Vagina (tissue), 2 donors: ENCODE measurements around the gene TJP3. TPM values are rescaled to one million over a fixed set of nuclear protein-coding genes. Genes with fewer than 3 reads are reported as not detected.

Experiments used
- DNase-seq, 2 donors: peaks; one replicate each; pipeline ENCODE4 v3.0.0-alpha.2; 2017; ENCODE audit errors: extremely low spot score in 2 of 2
- H3K27ac ChIP-seq: fragments of 200-600 bp; sonication (generic); one replicate; pipeline ENCODE4 v1.5.1; 2019
- H3K27me3 ChIP-seq: fragments of 200-600 bp; sonication (generic); one replicate; pipeline ENCODE4 v1.5.1; 2019
- H3K36me3 ChIP-seq, 2 donors: fragments of 200-600 bp; sonication (generic); one replicate each; pipeline ENCODE4 v1.5.1; 2017 to 2019
- H3K4me1 ChIP-seq: fragments of 200-600 bp; sonication (generic); one replicate; pipeline ENCODE4 v1.5.1; 2019
- H3K4me3 ChIP-seq, 2 donors: fragments of 200-600 bp; sonication (generic); 1 replicate in 1 of 2; 2 replicates in 1 of 2; pipeline ENCODE4 v1.5.1; 2016 to 2019
- H3K9me3 ChIP-seq: fragments of 200-600 bp; sonication (generic); one replicate; pipeline ENCODE4 v1.5.1; 2019
- CTCF ChIP-seq, 3 experiments: fragments of 450-650 bp in 2 of 3; fragments of 200-600 bp in 1 of 3; sonication (generic) in 1 of 3; IDR thresholded peaks; one replicate each; pipeline ENCODE4 v1.5.1; 2017 to 2019; ENCODE audit warnings: antibody characterized with exemption in 3 of 3, mild to moderate bottlenecking in 2 of 3, moderate library complexity in 2 of 3
- POLR2A ChIP-seq, 2 donors: fragments of 450-650 bp; IDR thresholded peaks; one replicate each; pipeline ENCODE4 v1.6.1; 2017; ENCODE audit warnings: antibody characterized with exemption in 2 of 2, mild to moderate bottlenecking in 2 of 2, moderate library complexity in 2 of 2
- POLR2AphosphoS5 ChIP-seq, 2 donors: sonication (generic); formaldehyde crosslinking; IDR thresholded peaks; one replicate each; pipeline ENCODE4 v1.9.0; 2017; ENCODE audit warnings: antibody characterized with exemption in 2 of 2, mild to moderate bottlenecking in 2 of 2, low read depth in 1 of 2; ENCODE audit not compliant: insufficient read depth in 1 of 2
- intact Hi-C: fragments of 100-400 bp; cut with DNase I; formaldehyde crosslinking; loops from one replicate; pipeline ENCODE4 v1.15.1; 2023
- total RNA-seq: library from RNA; depleted of rRNA; stranded (reverse); fragments of >200 nt; gene quantifications from one replicate; pipeline ENCODE4 v1.2.3, GENCODE V29; 2016

The TJP3 gene
- total RNA-seq, 1 donor from 2014 or later: 17.7 TPM

DNA sequence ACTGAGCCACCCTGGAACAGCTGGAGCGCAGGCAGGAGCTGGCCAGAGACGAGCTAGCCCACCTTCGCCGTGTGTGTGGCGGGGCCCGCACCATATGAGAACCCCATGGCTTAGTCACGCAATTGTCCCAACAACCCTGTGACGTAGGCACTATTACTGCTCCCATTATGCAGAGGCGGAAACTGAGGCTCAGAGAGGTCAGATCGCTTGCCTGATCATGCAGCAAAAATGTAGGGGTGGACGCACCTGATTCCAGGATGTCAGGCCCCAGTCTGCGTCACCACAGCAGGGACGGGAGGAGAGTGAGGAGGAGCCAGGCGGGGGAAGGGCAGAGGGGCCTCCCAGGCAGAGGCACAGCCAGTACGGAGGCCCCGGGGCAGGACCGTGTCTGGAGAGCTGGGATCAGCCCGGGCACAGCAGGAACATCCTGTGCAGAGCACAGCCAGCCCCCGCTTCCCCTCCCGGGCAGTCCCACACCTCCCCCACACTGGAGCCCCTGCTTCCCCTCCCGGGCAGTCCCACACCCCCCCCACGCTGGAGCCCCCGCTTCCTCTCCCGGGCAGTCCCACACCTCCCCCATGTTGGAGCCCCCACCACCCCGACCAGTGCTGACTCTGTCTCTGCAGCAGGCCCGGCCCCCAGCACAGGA lies 24.7 kb upstream of the TJP3 start:
- Histone ChIP-seq H3K4me1 (peaks cover 38% of the 10 kb centered on the region), H3K27ac (peak overlapping the region; percentile 28), H3K4me3 (no peak overlapping the region), H3K36me3 (peaks cover 0 to 10% of the 10 kb centered on the region in 2 donors), H3K9me3 (no peaks in the 10 kb centered on the region), H3K27me3 (no peaks in the 10 kb centered on the region)
- no peak for DNase-seq
- peak in 1 of 2 donors; percentile 68 for TF ChIP-seq POLR2AphosphoS5 (IDR thresholded peaks at IDR 0.05; ENCODE audit: insufficient read depth in 1 of 2, low read depth in 1 of 2)
- TF ChIP-seq POLR2A (IDR thresholded peaks at IDR 0.05): no peak
- intact Hi-C loops: no loop called here

DNA sequence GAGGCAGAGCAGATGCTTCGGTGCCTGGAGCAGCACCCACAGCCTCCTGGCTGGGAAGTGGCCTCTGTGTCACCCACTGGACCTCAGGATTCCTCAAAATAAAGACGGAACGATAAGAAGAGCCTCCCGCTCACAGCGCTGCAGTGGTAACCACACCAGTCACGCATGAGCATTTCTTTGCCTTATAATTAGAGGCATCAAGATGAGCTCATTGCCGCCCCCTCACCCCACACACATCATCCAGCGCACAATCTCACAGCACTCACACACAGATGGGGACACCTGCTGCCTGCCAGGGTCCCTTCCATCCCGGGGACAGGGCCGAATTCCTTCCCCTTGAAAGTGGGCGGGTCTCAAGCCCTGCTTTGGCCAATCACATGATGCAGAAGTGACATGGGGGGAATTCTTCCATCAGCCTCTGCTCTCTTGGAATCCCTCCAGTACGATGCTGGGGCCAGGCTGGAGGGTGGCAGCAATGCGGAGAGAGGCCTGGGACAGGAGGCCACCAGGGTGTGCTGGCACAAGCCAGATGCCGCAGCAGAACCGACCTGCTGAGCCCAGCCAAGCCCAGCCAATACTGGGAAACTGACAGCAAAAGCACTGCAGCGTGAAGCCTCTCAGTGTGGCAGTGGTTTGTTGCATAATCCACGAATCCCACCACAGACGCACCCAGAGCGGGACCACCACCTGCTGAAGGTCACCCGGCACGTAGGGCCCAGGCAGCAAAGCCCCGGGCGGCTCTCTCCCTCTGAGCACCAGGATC lies 23.9 kb upstream of the TJP3 start:
- peak overlapping the region; percentile 28 for H3K27ac ChIP-seq
- TF ChIP-seq POLR2AphosphoS5 (IDR thresholded peaks at IDR 0.05; ENCODE audit: insufficient read depth in 1 of 2, low read depth in 1 of 2) (no peak), CTCF (IDR thresholded peaks at IDR 0.05) (no peak), POLR2A (IDR thresholded peaks at IDR 0.05) (no peak)
- DNase-seq: no peak
- intact Hi-C loops: no loop called here
- peaks cover 0 to 10% of the 10 kb centered on the region in 2 donors for H3K36me3 ChIP-seq
- no peaks in the 10 kb centered on the region for H3K9me3 ChIP-seq
- H3K4me1 ChIP-seq: peaks cover 45% of the 10 kb centered on the region
- no peak overlapping the region for H3K4me3 ChIP-seq
- no peaks in the 10 kb centered on the region for H3K27me3 ChIP-seq

- Histone ChIP-seq H3K9me3 (no peaks in the 10 kb centered on the region), H3K4me3 (no peak overlapping the region), H3K27ac (no peak overlapping the region), H3K4me1 (peaks cover 45% of the 10 kb centered on the region), H3K36me3 (peaks cover 0 to 10% of the 10 kb centered on the region in 2 donors), H3K27me3 (no peaks in the 10 kb centered on the region)
- DNase-seq: no peak
- no peak for TF ChIP-seq POLR2AphosphoS5 (IDR thresholded peaks at IDR 0.05; ENCODE audit: insufficient read depth in 1 of 2, low read depth in 1 of 2)
- intact Hi-C loops: no loop called here
Observed at GRCh38 chr19:3684817-3685410, 23.3 kb upstream of the TJP3 start.

GRCh38 chr19:3687393-3687773 lies 20.8 kb upstream of the TJP3 start:
- no peaks in the 10 kb centered on the region for H3K27me3 ChIP-seq
- DNase-seq: no peak
- no peak overlapping the region for H3K27ac ChIP-seq
- H3K4me3 ChIP-seq: peak overlapping the region in 1 of 2 donors; percentile 24
- H3K36me3 ChIP-seq: peaks cover 0 to 10% of the 10 kb centered on the region in 2 donors
- intact Hi-C loops: no loop called here
- peaks cover 48% of the 10 kb centered on the region for H3K4me1 ChIP-seq
- H3K9me3 ChIP-seq: no peaks in the 10 kb centered on the region
- no peak for TF ChIP-seq POLR2AphosphoS5 (IDR thresholded peaks at IDR 0.05; ENCODE audit: insufficient read depth in 1 of 2, low read depth in 1 of 2)
- no peak for TF ChIP-seq POLR2A (IDR thresholded peaks at IDR 0.05)
- no peak for TF ChIP-seq CTCF (IDR thresholded peaks at IDR 0.05)

DNA sequence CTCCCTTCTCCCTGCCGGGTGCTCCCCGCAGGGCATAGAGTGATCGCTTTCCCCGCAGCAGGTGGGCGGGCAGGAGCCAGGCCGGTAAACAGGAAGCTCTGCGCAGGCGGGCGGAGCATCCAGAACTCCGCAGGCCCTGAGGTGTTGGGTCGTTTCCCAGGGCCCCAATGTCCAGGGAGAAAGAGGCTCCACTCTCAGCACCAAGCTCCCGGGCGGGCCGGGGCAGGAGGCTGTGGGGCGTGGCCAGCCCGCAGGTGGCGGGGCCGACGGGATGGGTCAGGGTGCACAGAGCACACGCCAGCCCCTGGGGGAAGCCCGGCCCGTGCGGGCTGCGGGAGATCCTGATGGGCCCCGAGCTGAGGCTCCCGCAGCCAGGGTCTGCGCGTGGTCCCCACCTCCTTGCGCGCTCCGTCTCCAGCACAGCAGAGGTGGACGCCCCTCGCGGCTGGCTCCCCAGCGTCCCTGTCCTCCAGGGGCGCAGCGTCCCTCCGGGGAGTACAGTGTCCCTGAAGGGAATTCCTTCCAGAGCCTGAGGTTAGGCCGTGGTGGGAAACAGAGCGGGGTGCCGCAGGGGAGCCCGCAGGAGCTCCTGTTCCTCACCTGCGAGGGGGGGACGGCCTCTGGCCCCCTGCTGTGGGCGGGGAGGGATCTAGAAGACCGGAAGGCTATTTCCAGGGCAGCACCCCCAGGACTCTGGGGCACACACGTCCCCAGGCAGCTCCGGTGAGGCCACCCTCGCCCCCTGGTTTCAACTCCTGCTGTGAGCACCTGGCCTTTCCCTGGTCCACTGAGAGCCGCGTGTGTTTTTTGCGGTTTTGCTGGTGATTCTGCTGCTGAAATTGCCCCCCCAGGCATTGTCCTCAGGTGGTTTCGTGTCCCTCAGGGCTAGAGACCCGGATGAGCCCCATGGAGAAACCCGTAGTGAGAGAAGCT lies 20.1 kb upstream of the TJP3 start:
- Histone ChIP-seq H3K36me3 (peaks cover 0 to 10% of the 10 kb centered on the region in 2 donors), H3K4me3 (peak overlapping the region in 1 of 2 donors; percentile 24), H3K27ac (no peak overlapping the region), H3K9me3 (no peaks in the 10 kb centered on the region), H3K4me1 (peaks cover 44% of the 10 kb centered on the region), H3K27me3 (no peaks in the 10 kb centered on the region)
- DNase-seq: no peak
- intact Hi-C loops: no loop called here
- TF ChIP-seq CTCF (IDR thresholded peaks at IDR 0.05) (no peak), POLR2A (IDR thresholded peaks at IDR 0.05) (no peak), POLR2AphosphoS5 (IDR thresholded peaks at IDR 0.05; ENCODE audit: insufficient read depth in 1 of 2, low read depth in 1 of 2) (peak in 1 of 2 donors; percentile 15)
